Colon (tissue), 2 donors: ENCODE measurements around the gene RBFOX1.

Experiments
- FAIRE-seq: peaks from 2 replicates; lab custom pipeline; 2012; peaks lifted over from hg19 to GRCh38; lab: Jason Lieb, UNC
- donor health status: control.
- donor health status: control.

Gene RBFOX1

DNA sequence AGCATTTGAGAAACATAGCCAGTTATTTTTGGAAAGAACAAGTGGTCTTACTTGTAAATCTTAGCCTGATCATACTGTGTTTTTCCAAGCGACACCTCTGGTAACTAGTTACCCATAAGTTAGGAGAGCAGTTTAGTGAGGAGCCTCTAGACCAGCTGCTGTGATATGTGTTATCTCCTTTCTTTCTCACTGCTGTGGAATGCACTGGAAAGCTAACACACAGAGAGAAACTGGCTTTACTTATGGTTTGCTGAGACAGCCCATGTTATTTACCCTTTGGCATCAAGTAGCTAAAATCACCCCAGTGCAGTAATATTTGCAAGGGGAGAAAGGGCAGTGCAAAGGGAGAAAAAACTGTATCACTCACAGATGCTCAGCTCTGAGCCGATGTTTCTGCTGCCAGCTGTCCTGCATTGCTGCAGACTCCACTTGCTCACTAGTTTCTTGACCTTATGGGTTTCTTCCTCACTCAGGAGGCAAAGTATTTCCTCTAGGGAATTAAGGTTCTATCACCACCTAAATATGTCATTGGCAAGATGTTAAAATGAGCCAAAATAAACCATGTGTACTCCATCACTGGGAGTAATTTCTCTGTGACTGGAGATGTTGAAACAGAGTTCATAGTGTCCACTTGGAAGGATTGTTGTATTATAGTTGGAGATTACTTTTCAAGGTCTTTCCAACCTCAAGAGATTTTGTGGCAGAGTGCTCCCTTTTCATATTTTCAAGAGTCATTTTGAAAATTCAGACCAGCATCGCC lies 2.3 kb downstream of the RBFOX1 start:
- no peak for FAIRE-seq

DNA sequence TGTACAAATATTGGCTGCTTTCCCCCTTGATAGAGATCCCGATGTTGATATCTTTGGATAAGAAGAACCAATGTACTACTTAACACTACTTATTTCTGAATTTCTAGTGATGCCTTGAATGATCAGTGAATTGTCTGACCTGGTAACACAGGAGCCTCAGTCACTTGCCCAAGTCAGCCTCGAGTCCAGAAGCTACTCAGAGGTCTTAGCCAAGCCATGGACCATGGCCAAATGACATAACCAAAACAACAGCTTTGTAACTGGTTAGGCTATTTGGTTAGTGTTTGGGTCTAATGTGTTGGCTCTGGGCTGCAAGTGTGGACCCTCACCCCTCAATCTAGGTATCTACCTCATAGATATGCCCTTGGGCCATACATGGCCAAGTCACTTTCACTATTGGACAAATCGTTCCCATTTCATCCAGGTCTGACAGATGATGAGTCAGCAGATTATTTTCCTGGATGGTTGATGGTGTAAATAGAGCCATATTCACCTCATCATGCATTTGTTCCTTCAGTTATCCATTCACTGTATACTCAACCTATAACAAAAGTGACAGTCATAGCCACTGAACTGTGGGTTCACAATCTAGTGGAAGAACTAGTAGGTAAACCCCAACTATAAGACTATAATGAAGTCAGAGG lies 3.5 kb downstream of the RBFOX1 start:
- no peak for FAIRE-seq

DNA sequence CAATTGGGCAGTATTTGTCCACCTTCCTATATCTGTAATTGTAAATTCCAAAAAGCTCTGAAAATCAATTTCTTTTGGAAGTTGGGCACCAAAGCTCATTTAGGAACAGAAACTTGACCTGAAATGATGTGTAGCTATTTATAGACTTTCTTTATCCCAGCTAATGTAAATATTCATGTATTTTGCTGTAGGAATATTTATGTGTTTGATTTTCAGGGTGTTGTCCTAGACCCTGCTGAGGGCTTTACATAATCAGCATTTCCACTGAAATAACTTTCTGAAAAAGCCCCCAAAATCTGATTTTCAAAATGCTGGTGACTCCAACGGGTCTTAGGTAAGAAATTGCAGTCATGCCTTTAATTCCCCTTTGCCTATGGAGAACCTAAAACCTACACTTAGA lies 4.1 kb downstream of the RBFOX1 start:
- no peak for FAIRE-seq

DNA sequence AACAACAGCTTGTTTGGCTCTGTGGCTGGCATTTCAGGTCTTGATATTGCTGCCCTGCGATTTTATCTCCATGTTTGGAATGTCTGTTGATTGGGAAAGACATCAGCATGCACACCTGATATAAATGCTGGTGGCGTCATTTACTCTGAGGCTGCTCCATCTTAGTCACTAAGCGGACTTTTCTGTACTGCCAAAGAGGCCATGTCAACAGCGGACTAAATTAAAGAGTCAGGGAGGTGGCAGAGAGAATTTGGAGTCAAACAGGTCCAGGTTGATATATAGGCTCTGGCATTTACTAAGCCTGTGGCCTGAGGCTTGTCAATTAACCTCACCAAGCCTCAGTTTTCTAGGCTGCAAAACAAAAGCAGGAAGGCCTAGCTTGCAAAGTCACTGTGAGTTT lies 6.2 kb downstream of the RBFOX1 start:
- FAIRE-seq, result no peak

DNA sequence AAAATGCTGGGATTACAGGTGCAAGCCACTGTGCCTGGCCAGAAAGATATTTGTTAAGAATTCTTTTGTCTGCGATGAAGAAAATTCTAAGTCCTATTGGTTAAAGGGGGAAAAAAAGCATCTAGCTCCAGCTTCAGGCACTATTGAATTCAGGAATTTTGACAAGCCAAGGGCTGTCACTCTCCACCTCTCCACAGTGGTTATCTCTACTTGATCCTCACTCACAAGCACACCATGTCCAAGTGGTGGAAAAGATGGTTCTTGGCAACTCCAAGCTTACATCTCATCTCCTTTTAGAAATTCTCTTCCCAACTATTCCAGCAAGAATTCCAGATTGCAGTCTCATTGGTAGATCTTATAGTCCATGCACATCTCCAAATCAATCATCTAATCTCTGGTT lies 7.1 kb downstream of the RBFOX1 start:
- no peak for FAIRE-seq

DNA sequence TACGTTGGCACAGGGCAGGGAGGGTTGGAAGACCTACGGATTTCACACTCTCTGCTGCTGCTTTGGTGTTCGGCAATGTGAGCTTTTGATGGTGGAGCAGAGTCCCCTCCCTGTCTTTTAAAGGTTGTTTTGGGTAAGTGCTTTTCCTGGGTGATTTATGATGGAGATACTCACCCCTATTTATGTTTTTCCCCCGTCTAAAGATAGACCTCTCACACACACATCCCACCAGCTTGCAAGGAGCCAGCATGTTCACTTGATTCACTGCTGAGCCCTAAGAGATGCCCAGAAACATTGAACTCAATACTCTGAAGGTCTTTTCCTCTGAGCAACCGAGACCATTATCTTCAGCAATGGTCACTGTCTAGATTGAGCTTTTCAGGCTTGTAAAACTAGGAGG lies 8.3 kb downstream of the RBFOX1 start:
- no peak for FAIRE-seq

DNA sequence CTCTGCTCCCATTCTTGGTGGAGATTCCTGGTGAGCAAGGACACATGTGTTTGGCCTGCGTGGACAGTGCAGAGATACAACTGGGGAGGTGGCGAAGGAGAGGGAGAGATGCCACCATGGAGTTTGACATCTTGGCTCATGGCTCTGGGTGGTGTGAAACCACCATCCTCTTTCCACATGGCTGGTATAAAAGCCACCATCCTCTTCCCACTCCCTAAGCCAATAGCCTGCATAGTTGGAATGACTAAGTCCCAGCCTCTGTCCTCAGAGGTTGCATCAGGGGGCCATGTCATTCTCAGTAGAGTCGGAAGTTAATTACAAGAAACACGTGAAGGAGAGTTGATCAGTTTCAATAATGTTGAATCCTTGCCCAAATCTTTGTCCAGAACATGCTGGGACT lies 10.0 kb downstream of the RBFOX1 start:
- FAIRE-seq, result no peak

DNA sequence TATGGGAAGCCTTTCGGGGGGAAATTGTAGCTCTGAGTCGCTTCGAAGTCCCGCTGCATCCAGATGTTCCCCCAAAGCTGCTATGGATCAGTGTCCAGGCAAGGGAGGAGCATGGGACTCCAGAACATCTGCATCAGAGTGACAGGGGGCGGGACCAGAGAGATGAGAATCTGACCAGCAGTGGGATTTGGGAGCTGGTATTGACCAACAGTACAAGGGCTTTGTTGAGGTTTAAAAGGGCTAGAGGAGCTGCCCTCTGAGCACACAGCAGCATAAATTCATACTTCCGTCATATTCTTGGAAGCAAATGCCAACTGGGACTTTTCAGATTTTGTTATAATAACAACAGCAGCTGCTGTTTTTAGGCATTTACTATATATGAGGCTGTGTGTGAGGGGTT lies 10.6 kb downstream of the RBFOX1 start:
- no peak for FAIRE-seq

DNA sequence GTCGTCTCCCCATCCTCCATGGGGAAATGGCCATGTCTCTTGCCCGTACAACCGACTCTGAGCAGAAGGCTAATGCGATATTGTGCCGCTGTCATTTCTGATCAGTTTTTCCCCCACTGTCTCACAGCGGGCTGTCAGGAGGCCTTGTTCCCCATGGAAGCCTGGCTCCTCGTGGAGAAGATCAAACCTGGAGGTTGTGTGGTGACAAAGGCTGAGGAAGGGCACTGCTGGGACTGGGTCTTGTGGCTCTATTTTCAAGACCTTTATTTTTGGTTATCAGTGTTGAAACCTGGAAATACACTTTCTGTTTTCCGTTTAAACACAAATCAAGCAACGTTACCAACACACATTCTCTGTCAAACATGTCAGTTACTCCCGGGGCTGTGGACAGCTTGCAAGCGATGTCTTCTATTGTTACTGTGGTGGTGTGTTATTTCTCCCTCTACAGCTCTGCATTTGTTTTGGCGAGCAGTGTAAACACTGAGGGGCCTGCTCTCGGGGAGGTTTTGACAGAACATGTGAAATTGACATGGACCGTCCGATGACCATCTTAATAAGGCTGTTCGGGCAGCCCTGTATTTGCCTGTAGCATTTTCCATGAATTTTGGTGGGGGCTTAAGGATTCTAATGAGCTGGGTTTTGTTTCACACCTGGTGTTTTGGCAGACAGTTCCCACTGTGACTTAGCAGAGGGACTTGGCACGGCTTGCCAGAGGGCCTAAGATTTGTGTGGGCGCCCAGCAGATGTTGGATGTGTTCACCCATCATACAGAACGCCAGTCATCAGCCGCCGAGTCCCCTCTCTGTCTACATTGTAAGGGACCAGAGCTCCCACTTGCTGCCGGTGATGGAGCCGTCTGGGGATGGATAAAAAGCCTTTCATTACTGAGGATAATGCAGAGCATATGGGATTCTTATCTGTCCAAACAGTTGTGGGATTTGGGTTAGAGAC lies 12.5 kb downstream of the RBFOX1 start:
- no peak for FAIRE-seq

DNA sequence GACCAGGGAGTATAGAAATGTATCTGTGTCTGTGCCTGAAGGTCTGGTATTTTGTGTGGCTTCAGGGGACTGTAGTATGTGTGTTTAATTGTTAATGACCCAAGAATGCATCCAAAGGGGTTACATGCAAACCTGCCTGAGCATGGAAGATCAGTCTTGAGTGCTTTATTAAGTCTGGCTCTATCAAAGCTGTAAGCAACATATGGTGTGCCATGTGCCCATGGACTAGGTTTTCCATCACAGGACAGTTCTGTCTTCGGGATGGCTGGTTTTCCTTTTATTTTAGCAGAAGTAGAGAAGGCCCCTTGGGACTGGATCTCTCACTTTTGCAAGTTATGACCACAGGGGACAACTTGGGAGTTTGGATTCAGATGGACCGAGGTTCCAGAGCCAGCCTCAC lies 18.2 kb downstream of the RBFOX1 start:
- no peak for FAIRE-seq

DNA sequence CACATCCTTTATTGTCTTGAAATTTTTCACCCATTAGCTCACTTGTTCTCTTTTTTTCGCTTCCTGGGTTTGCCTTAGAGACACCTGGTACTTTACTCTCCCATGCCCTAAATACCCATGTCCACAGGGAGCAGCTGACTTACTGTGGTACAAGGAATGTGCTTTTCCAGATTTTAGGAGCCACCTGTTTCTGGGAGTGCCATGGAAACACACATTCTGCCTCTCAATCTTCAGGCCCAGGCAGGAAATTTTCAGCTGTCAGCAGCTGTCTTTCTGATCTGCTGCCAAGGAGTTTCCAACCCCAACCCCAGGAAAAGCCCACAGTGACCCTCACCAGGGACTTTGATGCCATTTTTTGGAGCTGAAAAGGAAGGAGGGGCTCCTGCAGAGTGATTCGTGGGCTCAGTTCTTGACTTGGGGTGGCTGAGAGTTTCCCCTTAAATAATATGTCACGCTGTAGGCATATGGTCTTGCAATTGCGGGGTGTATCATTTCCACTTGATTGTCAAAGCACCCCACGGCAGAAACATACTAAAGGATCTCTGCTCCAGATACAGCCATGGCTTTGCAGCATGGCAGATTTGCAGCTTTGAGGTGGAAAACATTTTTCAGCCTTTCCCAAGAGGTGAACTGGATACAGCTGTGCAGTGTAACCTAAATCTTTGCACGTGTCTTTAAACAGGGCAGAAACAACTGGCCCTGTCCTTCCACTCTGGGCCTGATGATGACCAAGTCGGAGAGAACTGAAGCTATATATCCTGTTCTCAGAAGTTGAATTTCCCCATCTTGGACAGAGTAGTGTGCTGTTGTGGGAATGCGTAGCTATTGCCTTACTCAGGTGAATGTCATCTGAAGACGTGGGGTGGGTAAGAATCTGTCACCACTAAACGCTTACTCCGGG lies 19.2 kb downstream of the RBFOX1 start:
- no peak for FAIRE-seq

DNA sequence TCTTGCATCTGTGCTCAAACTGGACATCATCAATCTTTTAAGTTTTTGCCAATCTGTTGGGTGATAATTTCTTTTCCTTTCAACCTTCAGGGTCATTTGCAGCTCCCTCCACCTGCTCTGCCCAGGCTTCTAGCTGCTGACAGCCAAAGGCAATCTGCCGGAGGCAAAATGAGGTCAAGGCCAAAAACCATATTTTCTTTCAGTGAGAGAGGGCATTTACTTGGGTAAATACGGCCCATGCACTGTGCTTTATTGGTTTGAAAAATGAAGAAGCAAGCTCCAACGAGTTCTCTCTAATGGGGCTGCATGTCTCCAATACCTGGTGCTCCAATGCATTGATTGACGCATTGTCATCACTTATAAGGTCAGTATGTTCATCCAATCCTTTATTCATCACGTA lies 23.1 kb downstream of the RBFOX1 start:
- FAIRE-seq, result no peak

DNA sequence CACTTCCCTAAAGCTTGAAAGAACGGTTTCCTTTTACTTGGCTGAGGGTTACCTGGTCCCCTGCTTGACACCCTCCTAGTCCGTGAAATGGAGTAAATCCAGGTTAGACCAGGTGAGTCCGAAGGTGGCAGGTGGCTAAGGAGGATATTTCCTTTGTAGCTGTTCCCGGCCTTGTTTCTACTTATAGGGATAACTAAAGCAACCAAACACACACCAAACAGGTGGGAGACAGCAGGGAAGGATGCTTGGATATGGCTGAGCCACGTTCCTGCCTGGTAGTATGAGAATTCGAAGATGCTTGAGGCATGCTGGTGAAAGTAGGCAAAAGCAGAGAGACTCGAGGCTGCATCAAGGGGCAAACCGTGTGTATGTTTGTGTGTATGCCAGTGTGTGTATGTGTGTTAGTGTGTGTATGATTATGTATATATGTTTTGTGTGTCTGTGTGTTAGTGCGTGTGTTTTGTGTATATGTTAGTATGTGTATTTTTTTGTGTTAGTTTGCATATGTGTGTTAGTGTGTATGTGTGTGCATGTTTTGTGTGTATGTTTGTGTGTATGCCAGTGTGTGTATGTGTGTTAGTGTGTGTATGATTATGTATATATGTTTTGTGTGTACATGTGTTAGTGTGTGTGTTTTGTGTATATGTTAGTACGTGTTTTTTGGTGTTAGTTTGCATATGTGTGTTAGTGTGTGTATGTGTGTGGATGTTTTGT lies 28.9 kb downstream of the RBFOX1 start:
- peak; percentile 10 for FAIRE-seq

DNA sequence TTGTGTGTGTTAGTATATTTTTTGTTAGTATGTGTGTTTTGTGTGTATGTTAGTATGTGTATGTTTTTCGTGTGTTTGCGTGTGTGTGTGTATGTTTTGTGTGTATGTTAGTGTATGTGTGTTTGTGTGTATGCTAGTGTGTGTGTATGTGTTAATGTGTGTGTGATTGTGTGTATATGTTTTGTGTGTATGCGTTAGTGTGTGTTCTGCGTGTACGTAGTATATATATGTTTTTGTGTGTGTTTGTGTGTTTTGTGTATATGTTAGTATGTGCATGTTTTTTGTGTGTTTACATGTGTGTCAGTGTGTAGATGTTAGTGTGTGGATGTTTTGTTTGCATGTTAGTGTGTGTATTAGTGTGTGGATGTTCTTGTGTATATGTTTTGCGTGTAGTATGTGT lies 29.6 kb downstream of the RBFOX1 start:
- no peak for FAIRE-seq

DNA sequence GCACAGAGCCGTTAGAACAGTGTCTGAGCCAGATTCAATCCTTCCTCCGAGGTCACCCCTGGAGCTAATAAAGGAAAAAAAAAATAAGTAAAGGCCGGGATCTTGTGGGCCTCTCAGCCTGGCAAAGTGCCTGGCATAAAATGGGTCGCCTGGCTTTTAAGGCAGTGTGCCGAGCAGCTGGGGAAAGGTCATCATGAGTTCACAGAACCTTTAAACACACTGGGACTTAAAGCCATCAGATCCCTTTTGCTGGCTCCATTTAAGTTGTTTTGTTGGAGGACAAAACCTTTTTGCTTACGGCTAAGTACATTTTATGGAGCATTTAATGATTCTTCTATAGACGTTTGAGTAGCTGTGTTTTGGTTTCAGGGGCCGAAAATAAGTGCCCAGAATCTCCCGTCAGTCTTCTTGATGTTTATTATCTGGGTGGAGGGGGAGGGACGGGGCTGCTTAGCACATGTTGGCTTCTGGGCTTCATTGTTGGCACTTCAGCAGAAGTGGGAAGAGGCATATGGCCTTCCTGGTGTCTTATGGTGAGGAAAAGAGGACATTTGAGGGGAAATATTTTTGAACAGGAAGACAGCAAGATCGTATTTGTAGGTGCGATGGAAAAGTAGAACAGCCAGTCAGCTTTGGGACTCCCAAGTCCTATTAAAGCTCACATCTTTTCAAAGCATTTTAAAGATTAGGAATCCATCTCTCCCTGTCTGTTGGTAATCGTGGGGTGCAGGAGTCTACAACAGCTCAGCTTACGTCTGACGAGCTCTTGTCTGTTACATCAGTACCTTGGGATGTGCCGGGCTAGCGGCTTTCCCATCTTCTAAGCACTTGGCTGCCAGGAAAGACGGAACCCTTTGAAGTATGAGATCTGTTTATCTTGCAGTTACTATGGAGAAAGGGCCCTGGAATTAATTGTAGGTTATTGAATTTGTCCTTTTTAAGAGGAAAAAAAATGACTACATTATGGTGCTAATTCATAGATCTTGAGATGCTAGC lies 31.1 kb downstream of the RBFOX1 start:
- no peak for FAIRE-seq

DNA sequence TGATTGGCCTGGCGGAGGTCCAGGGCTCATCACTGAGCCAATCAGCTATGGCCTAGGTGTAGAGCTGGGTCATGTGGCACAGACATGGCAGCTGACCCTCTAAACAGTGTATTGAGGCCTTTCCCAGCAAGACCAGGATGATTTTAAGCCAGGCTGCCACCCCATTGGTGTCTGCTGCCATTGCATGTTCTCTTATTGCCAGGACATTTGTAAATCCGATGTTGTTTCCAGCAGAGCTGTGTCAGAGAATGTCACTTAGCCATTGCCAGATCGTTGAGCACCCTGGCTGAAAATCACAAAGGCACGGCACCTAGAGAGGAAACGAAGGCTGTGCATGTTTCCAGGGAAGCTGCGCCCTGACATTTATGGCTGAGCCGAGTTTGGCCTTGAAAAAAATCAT lies 33.4 kb downstream of the RBFOX1 start:
- FAIRE-seq, result no peak

DNA sequence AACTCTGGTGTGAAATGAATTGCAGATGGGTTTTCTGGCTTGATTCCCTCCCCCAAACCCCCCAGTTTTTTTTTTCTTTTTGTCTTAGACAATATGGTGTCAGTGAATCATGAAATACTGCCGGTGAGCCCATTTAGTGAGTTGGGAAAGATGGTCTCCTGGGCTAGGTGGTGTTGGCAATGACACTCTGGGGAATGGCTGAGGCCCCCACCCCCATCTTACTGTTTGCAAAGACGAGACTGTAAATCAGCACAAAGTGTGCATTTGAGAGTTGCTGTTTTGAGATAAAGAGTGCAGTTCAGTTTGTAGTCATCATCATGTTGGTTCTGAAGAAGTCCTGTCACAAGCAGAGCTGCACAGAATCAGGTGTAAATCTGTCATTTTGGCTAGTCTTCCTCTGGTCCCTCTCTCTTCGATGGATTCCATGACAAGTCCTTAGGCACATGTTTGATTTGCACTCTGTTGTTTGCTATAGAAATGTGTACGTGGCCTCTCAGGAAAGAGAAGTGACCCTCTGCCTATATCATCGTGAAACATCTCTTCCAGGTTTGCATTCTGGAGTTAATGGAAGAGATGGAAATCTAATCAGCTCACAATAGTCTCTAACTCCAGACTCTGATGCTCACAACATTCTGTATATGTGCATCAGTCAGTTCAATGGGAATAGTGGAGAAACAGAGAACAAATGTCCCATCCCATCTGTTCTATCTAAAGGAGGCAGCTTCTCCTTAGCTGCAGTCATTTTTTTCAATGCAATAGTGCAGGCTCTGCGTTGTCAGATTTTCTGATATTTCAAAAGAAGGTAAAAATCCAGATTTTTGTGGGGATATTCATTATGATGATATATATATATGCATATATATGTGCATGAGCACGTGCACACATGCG lies 34.6 kb downstream of the RBFOX1 start:
- no peak for FAIRE-seq

DNA sequence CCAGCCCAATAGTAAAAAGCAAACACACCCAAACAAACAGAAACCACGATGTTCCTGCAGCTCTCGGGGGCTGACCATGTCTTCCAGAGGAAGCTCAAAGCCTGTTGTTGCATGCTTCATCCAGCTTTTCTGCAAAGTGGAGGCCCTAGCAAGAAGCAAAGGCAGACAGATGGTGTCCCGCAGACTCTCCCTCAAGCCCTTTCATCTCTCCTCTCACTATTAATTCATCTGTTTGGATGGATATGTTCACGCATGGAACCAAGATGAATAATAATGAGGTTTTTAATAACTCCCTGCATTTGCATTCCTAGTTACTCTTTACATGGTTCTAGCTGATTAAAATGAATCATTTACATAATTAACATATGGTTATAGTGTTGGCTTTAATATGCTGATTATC lies 36.6 kb downstream of the RBFOX1 start:
- FAIRE-seq, result no peak

DNA sequence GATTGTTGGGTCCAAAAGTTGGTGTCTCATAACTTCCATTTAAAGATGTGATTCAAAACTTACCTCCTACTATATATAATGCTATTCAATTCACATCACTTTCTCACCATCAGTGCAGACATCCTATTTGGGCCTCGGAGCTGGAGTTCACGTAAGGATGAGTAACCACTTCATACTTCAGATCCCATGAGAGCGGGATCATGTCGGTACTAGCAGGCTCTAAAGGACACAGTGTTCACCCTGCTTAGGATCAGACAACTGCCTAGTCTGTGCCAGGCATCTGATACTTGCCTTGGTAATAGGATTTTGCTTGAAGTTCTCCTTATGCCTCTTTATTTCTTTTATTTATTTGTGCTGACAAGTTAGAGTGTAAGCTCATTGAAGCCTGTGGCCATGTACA lies 39.5 kb downstream of the RBFOX1 start:
- no peak for FAIRE-seq
